Glutamatergic neuron (in vitro differentiated cells): ENCODE results near the gene GAL3ST1. TPM values are rescaled to one million over a fixed set of nuclear protein-coding genes. Genes with fewer than 3 reads are reported as not detected.

ENCODE experiments used
- DNase-seq: peaks from one replicate; pipeline ENCODE4 v3.0.0; 2022
- H3K27ac Mint-ChIP-seq: one replicate; pipeline ENCODE4 v1.8.0; 2020; ENCODE audit warnings: mild to moderate bottlenecking, mixed read lengths, inconsistent platforms; ENCODE audit not compliant: unreplicated experiment
- H3K27me3 Mint-ChIP-seq: one replicate; pipeline ENCODE4 v1.8.0; 2020; ENCODE audit warnings: mild to moderate bottlenecking, moderate library complexity, mixed read lengths, inconsistent platforms; ENCODE audit not compliant: unreplicated experiment
- H3K36me3 Mint-ChIP-seq: one replicate; pipeline ENCODE4 v1.8.0; 2020; ENCODE audit warnings: mild to moderate bottlenecking, mixed read lengths, inconsistent platforms; ENCODE audit not compliant: unreplicated experiment
- H3K4me1 Mint-ChIP-seq: one replicate; pipeline ENCODE4 v1.8.0; 2020; ENCODE audit warnings: mild to moderate bottlenecking, low read depth, mixed read lengths, inconsistent platforms; ENCODE audit not compliant: unreplicated experiment
- H3K4me3 Mint-ChIP-seq: one replicate; pipeline ENCODE4 v1.8.0; 2020; ENCODE audit warnings: mild to moderate bottlenecking, mixed read lengths, inconsistent platforms; ENCODE audit not compliant: unreplicated experiment
- H3K9me3 Mint-ChIP-seq: one replicate; pipeline ENCODE4 v1.8.0; 2020; ENCODE audit warnings: mild to moderate bottlenecking, moderate library complexity, mixed read lengths, inconsistent platforms; ENCODE audit not compliant: unreplicated experiment
- CTCF ChIP-seq: fragments of 200-600 bp; sonication (generic); IDR thresholded peaks from one replicate; pipeline ENCODE4 v1.5.0; 2021; ENCODE audit not compliant: partially characterized antibody, unreplicated experiment
- total RNA-seq: library from RNA; stranded (reverse); fragmentation: NEBNext Ultra II Directional; extraction: Animal tissue kit (Norgen Biotek cat#: 25700); gene quantifications from one replicate; pipeline ENCODE4 v1.2.1, GENCODE V29; 2021; ENCODE audit not compliant: unreplicated experiment

Gene GAL3ST1
- total RNA-seq, 1 donor from 2014 or later = 1.8 TPM

DNA sequence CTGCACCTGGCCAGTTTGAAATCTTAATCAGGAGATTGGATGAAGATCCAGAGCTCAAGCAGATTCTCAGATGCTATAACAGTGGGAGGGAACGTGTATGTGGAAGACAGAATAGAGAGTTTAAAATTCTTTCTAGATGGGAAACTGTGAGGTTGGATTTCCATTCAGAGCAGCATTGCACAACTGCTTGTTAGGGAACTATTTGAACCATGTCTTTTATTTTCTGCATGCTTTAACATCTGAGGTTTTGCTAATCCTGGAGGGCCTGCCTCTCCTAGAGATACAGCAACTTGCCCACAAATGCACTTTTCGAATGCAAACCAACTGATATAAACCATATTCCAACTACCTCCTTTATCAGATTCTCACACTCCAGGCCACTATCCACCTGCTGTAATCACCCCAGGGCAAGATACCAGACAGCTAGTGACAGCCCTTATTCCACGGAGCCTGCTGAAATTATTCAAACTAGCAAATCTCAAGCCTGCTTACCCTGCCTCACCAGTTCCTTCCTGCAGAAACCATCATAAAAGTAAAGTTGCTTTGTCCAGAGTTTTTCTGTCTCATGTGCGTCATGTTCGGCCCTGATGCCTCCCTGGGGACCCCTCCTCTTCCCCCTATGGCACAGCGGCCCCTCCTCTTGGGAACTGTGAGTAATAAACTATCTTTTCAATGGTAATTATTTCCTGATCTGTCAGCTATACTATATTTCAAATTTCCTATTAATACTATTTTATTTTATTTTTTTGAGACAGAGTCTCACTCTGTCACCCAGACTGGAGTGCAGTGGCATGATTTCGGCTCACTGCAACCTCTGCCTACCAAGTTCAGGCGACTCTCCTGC, 50.6 kb downstream of the GAL3ST1 start:
- H3K9me3 Mint-ChIP-seq = peaks cover 1% of the 10 kb centered on the region
- H3K36me3 Mint-ChIP-seq = no peaks in the 10 kb centered on the region
- H3K27ac Mint-ChIP-seq = no peak overlapping the region
- DNase-seq = no peak
- no peaks in the 10 kb centered on the region for H3K4me1 Mint-ChIP-seq
- peaks cover 4% of the 10 kb centered on the region for H3K27me3 Mint-ChIP-seq
- H3K4me3 Mint-ChIP-seq = no peak overlapping the region
- TF ChIP-seq CTCF = no peak

GRCh38 chr22:30521368-30522156, 52.9 kb downstream of the GAL3ST1 start:
- peaks cover 1% of the 10 kb centered on the region for H3K9me3 Mint-ChIP-seq
- H3K27me3 Mint-ChIP-seq = peaks cover 4% of the 10 kb centered on the region
- no peak for DNase-seq
- no peak for TF ChIP-seq CTCF
- H3K4me1 Mint-ChIP-seq = no peaks in the 10 kb centered on the region
- no peaks in the 10 kb centered on the region for H3K36me3 Mint-ChIP-seq
- H3K4me3 Mint-ChIP-seq = no peak overlapping the region
- H3K27ac Mint-ChIP-seq = no peak overlapping the region

GRCh38 chr22:30519842-30520425, 54.5 kb downstream of the GAL3ST1 start:
- DNase-seq = no peak
- no peaks in the 10 kb centered on the region for H3K4me1 Mint-ChIP-seq
- H3K27ac Mint-ChIP-seq = no peak overlapping the region
- H3K9me3 Mint-ChIP-seq = no peaks in the 10 kb centered on the region
- peaks cover 4% of the 10 kb centered on the region for H3K27me3 Mint-ChIP-seq
- TF ChIP-seq CTCF = no peak
- H3K36me3 Mint-ChIP-seq = no peaks in the 10 kb centered on the region
- no peak overlapping the region for H3K4me3 Mint-ChIP-seq

DNA sequence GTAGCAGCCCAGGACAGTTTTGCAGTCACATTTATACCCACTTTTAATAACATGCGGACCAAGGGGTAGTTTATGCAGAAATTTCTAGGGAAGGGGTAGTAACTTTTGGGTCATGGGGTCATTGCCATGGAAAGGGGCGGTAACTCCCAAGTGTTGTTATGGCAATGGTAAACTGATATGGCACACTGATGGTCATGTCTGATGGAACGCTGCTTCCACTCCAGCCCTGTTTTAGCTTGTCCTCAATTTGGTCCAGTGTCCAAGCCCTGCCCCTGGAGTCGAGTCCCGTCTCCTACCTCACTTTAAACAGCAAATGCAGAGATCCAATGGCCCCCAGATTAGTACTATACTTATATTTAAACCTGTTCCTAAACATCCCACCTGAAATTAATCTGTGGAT, 57.7 kb downstream of the GAL3ST1 start:
- no peak for TF ChIP-seq CTCF
- H3K36me3 Mint-ChIP-seq = no peaks in the 10 kb centered on the region
- H3K4me1 Mint-ChIP-seq = no peaks in the 10 kb centered on the region
- H3K9me3 Mint-ChIP-seq = no peaks in the 10 kb centered on the region
- H3K27ac Mint-ChIP-seq = no peak overlapping the region
- peaks cover 4% of the 10 kb centered on the region for H3K27me3 Mint-ChIP-seq
- no peak overlapping the region for H3K4me3 Mint-ChIP-seq
- no peak for DNase-seq
